ENCODE results near the gene CMIP.

- TF ChIP-seq CTCF (IDR thresholded peaks at IDR 0.05) = no peak
- no peak for TF ChIP-seq POLR2A (IDR thresholded peaks at IDR 0.05)
Measured at GRCh38 chr16:81442220-81442915, 2.2 kb upstream of the CMIP start.
